ENCODE results near the gene MAP3K2.
"Not testable (repeated sequence)": the region's sequence is repeated elsewhere in the genome, so short reads cannot be mapped to it uniquely, and the experiment has no call there.

Gene MAP3K2

GRCh38 chr2:127421116-127421800 is 33.5 kb upstream of the MAP3K2 start:
- no peak for DNase-seq

DNA sequence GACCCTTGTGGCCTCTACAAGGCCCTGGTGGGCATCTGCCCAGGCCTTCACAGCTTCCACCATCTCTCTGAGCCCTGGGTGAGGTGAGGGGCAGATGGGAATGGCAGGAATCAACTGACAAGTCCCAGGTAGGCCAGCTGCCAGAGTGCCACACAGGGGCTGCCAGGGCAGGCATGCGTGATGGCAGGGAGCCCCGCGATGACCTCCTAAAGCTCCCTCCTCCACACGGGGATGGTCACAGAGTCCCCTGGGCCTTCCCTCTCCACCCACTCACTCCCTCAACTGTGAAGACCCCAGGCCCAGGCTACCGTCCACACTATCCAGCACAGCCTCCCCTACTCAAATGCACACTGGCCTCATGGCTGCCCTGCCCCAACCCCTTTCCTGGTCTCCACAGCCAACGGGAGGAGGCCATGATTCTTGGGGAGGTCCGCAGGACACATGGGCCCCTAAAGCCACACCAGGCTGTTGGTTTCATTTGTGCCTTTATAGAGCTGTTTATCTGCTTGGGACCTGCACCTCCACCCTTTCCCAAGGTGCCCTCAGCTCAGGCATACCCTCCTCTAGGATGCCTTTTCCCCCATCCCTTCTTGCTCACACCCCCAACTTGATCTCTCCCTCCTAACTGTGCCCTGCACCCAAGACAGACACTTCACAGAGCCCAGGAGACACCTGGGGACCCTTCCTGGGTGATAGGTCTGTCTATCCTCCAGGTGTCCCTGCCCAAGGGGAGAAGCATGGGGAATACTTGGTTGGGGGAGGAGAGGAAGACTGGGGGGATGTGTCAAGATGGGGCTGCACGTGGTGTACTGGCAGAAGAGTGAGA is 32.5 kb upstream of the MAP3K2 start:
- no peak for DNase-seq

DNA sequence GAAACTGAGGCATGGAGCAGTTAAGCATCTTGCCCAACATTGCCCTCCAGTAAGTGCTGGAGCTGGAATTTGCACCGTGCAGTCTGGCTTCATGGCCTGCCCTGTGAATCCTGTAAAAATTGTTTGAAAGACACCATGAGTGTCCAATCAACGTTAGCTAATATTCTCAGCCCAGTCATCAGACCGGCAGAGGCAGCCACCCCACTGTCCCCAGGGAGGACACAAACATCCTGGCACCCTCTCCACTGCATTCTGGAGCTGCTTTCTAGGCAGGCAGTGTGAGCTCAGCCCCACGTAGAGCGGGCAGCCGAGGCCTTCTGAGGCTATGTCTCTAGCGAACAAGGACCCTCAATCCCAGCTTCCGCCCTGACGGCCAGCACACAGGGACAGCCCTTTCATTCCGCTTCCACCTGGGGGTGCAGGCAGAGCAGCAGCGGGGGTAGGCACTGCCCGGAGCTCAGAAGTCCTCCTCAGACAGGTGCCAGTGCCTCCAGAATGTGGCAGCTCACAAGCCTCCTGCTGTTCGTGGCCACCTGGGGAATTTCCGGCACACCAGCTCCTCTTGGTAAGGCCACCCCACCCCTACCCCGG is 31.8 kb upstream of the MAP3K2 start:
- no peak for DNase-seq

DNA sequence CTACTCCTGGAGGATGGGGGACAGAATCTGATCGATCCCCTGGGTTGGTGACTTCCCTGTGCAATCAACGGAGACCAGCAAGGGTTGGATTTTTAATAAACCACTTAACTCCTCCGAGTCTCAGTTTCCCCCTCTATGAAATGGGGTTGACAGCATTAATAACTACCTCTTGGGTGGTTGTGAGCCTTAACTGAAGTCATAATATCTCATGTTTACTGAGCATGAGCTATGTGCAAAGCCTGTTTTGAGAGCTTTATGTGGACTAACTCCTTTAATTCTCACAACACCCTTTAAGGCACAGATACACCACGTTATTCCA is 31.3 kb upstream of the MAP3K2 start:
- no peak for DNase-seq

DNA sequence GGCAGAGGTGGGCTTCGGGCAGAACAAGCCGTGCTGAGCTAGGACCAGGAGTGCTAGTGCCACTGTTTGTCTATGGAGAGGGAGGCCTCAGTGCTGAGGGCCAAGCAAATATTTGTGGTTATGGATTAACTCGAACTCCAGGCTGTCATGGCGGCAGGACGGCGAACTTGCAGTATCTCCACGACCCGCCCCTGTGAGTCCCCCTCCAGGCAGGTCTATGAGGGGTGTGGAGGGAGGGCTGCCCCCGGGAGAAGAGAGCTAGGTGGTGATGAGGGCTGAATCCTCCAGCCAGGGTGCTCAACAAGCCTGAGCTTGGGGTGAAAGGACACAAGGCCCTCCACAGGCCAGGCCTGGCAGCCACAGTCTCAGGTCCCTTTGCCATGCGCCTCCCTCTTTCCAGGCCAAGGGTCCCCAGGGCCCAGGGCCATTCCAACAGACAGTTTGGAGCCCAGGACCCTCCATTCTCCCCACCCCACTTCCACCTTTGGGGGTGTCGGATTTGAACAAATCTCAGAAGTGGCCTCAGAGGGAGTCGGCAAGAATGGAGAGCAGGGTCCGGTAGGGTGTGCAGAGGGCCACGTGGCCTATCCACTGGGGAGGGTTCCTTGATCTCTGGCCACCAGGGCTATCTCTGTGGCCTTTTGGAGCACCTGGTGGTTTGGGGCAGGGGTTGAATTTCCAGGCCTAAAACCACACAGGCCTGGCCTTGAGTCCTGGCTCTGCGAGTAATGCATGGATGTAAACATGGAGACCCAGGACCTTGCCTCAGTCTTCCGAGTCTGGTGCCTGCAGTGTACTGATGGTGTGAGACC is 30.7 kb upstream of the MAP3K2 start, which contains the start of gene PROC:
Gene PROC (plus strand): TSS at position 128 of the 812 bp plus-strand sequence. CDS start 1,516 bp downstream, outside the sequence.
- DNase-seq: no peak

DNA sequence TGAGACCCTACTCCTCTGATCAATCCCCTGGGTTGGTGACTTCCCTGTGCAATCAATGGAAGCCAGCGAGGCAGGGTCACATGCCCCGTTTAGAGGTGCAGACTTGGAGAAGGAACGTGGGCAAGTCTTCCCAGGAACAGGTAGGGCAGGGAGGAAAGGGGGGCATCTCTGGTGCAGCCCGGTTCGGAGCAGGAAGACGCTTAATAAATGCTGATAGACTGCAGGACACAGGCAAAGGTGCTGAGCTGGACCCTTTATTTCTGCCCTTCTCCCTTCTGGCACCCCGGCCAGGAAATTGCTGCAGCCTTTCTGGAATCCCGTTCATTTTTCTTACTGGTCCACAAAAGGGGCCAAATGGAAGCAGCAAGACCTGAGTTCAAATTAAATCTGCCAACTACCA is 29.6 kb upstream of the MAP3K2 start:
- DNase-seq: no peak

GRCh38 chr2:127416506-127417001 is 28.8 kb upstream of the MAP3K2 start:
- DNase-seq: no peak

- no peak for DNase-seq
Observed at GRCh38 chr2:127415593-127416505, 28.1 kb upstream of the MAP3K2 start.

- DNase-seq: no peak
Observed at GRCh38 chr2:127414638-127415592, 27.1 kb upstream of the MAP3K2 start.

GRCh38 chr2:127413782-127414637 is 26.2 kb upstream of the MAP3K2 start:
- DNase-seq: peak; percentile 54

DNA sequence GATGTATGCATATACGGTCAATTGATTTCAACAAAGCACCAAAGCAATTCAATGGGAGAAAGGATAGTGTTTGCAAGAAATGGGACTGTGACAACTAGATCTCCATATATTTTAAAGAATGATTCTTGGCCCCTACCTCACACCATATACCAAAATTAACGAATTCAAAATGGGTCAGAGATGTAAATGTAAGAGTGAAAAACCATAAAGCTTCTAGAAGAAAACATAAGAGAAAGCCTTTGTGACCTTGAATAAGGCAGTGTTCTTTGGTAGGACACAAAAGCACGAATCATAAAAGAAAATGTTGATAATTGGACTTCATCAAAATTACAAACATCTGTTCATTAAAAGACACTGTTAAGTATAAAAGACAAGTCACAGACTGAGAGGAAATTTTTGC is 25.4 kb upstream of the MAP3K2 start:
- DNase-seq: no peak

- no peak for DNase-seq
Observed at GRCh38 chr2:127411653-127412369, 24.0 kb upstream of the MAP3K2 start.

GRCh38 chr2:127410871-127411652 is 23.3 kb upstream of the MAP3K2 start:
- DNase-seq: peak; percentile 8

- not testable (repeated sequence) for DNase-seq
Observed at GRCh38 chr2:127409716-127410115, 21.9 kb upstream of the MAP3K2 start.

DNA sequence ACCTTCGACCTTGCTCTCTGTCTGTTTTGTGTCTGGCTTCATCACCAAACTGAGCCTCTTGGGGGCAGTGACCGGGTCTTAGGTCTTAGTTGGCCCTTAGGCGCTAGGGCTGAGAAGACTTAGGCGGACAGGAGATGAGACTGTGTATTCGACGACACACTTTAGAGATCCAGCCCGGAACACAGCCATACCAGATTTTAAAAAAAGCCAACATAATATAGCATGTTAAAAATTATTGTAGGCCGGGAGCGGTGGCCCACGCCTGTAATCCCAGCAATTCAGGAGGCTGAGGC is 21.0 kb upstream of the MAP3K2 start:
- no peak for DNase-seq

DNA sequence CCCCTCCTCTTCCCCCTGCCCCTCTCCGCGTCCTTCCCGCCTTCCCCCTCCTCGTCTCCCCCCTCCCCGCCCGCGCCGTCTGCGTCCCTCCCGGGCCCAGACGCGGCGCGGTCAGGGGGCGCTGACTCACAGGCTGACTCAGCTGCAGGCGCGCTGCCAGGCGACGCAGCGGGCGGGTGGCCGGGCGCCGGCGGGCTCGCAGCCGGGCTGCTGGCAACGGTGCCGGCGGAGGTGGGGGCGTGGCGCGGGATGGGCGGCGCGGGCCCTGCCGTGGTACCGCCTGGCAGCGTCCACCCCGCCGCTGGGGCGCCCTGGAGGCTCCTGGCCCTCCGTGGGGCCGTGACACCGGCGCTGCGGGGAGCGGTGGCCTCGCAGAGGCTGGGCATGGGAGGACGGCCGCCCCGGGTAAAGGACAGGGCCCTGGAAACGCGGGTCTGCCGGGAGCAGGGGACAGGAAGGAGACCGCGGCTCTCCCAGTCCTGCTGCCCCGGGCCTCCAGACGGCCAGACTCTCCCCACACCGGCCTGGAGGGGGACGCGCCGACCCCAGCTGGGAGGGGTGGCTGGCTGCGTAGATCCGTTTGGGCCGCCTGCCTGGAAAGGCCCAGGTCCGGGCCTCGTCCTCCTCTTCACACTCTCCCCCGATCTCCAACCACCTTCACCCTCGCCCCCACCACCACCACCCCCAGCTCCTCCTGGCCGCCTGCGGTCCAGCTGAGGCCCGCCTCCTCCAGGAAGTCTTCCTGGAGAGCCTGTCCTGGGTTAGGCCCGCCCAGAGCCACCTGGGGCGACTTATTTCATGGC is 20.4 kb upstream of the MAP3K2 start:
- peak; percentile 78 for DNase-seq

DNA sequence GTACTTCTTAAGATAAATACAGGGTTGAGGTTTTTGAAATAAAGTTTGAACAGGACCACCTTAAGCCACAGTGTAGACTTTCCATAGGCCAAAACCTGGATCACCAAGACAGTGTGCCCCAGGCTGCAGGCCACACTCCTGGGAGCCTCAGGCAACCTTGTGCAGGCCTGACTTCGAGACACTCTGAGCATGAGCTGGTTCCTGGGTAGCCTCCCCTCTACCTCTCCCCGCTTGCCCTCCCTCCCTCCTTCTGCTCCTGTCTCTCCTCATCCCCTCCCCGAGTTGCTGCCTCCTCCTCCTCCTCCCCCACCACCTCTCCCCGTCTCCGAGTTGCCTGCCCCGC is 19.9 kb upstream of the MAP3K2 start:
- no peak for DNase-seq

GRCh38 chr2:127407091-127407490 is 19.3 kb upstream of the MAP3K2 start:
- DNase-seq: no peak

All from amniotic stem cell (primary cell).